Cortex of kidney (tissue), 1 donor: ENCODE results near the gene PMM2.
A peak's percentile ranks its signal among the peaks of the same experiment; 100 is the strongest.
"Not testable (repeated sequence)": the region's sequence is repeated elsewhere in the genome, so short reads cannot be mapped to it uniquely, and the experiment has no call there.

Experiments
- DNase-seq: peaks from one replicate; lab custom pipeline; 2025; lab: John Stamatoyannopoulos, UW

The PMM2 gene

GRCh38 chr16:8867216-8867931, 69.7 kb downstream of the PMM2 start:
- DNase-seq, result no peak

GRCh38 chr16:8867932-8868415, 70.3 kb downstream of the PMM2 start:
- DNase-seq, result no peak

- peak; percentile 17 for DNase-seq
Observed at GRCh38 chr16:8868416-8869211, 71.0 kb downstream of the PMM2 start, which contains the start of gene CARHSP1. CARHSP1 (minus strand) TSS chr16:8869006; CDS start chr16:8859328, 9,678 bp downstream.

GRCh38 chr16:8869212-8869987, 71.8 kb downstream of the PMM2 start:
- no peak for DNase-seq

GRCh38 chr16:8869988-8870241, 72.3 kb downstream of the PMM2 start:
- not testable (repeated sequence) for DNase-seq

- DNase-seq, result no peak
Observed at GRCh38 chr16:8872071-8872470, 74.4 kb downstream of the PMM2 start.

- DNase-seq, result no peak
Observed at GRCh38 chr16:8872967-8873865, 75.6 kb downstream of the PMM2 start.

GRCh38 chr16:8873866-8874195, 76.2 kb downstream of the PMM2 start:
- not testable (repeated sequence) for DNase-seq

GRCh38 chr16:8874388-8874787, 76.7 kb downstream of the PMM2 start:
- DNase-seq, result no peak

- DNase-seq, result not testable (repeated sequence)
Observed at GRCh38 chr16:8875317-8875716, 77.7 kb downstream of the PMM2 start.

- DNase-seq, result no peak
Observed at GRCh38 chr16:8877894-8878522, 80.4 kb downstream of the PMM2 start.

- DNase-seq, result no peak
Observed at GRCh38 chr16:8878523-8878911, 80.9 kb downstream of the PMM2 start.

- no peak for DNase-seq
Observed at GRCh38 chr16:8880839-8881510, 83.3 kb downstream of the PMM2 start.

- no peak for DNase-seq
Observed at GRCh38 chr16:8882041-8882617, 84.5 kb downstream of the PMM2 start, which contains the start of gene LITAFD. LITAFD (plus strand) TSS chr16:8882351; CDS start chr16:8884356, 2,005 bp downstream.

GRCh38 chr16:8882725-8883377, 85.2 kb downstream of the PMM2 start:
- no peak for DNase-seq

- no peak for DNase-seq
Observed at GRCh38 chr16:8885674-8886592, 88.3 kb downstream of the PMM2 start.

GRCh38 chr16:8886593-8887430, 89.2 kb downstream of the PMM2 start:
- no peak for DNase-seq

GRCh38 chr16:8887431-8887765, 89.8 kb downstream of the PMM2 start:
- no peak for DNase-seq
